GM12891 (cell line): ENCODE data around the gene RAB6A.

Source experiments
- PAX5 ChIP-seq: IDR thresholded peaks from 2 replicates; pipeline ENCODE4 v1.6.1; 2011; ENCODE audit warnings: low read length, moderate library complexity, mild to moderate bottlenecking; ENCODE audit not compliant: insufficient read depth, severe bottlenecking
- POLR2A ChIP-seq: IDR thresholded peaks from 2 replicates; pipeline ENCODE4 v1.6.1; 2011; ENCODE audit warnings: low read depth, low read length, control low read depth
- POLR2AphosphoS5 ChIP-seq: IDR thresholded peaks from 2 replicates; pipeline ENCODE4 v1.6.1; 2011; ENCODE audit warnings: low read depth, low read length, control low read depth
- SPI1 ChIP-seq: IDR thresholded peaks from 2 replicates; pipeline ENCODE4 v1.6.1; 2011; ENCODE audit warnings: low read depth, low read length, control low read depth
- TAF1 ChIP-seq: IDR thresholded peaks from 2 replicates; pipeline ENCODE4 v1.6.1; 2011; ENCODE audit warnings: low read depth, low read length, control low read depth

GRCh38 chr11:73789279-73789670 lies 28.4 kb upstream of the RAB6A start:
- TF ChIP-seq PAX5 (no peak), TAF1 (no peak), POLR2A (no peak), POLR2AphosphoS5 (no peak), SPI1 (no peak)
